Measurements from ENCODE around the gene ETV1.

ETV1 gene

GRCh38 chr7:13986208-13986607, 3.3 kb downstream of the ETV1 start:
- no peak for DNase-seq

GRCh38 chr7:13984831-13985685, 4.4 kb downstream of the ETV1 start:
- DNase-seq, result no peak

DNA sequence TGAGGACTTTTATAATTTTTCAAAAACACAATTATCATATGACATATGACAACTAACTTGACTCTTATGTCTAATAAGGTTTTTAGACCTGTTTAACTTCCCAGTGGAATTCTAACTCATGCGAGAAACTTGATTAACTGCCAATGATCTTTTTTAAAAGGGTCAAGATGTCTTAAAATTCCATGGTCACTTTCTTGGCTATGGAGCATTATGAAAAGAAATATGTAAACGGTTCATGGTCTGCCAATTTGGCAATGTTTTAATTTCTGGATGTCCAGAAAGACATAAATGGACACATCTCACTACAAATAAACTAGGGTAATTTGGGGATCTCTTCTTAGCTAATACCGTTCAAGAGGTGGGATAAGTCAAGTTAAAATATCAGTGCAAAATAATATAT, 5.4 kb downstream of the ETV1 start:
- no peak for DNase-seq

DNA sequence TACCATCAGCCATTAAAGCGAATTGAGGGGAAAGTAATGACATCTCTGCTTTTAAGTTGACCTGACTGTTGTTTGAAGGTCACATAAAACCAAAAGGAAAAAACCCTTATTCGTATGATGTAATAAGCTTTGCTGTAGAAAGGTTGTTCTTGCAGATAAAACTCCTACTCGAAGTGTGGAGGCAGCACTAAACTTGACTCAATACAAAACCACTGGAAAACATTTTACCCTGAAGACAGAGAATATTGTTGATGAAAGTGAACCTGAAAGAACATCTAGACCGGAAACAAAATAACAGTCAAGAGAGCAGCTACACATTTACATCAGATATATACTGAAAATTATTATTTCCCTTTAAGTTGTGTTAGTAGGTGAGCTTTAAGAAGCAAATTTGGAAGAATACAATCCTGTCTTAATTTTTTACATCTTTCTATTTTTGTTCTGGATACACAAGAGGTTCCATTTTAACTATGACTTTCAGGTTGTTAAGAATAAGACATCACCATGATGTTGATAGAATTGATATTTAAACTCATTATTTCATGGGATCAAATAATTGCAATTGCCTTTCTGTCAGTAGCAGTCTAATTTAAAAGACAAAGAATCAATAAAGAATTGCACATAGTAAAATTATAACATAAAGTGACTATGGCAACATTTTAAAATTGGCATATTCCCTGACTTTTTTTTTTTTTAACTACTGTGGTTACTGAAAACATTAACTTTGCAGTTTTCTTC, 6.4 kb downstream of the ETV1 start:
- DNase-seq, result no peak

GRCh38 chr7:13981070-13981469, 8.4 kb downstream of the ETV1 start:
- DNase-seq, result no peak

DNA sequence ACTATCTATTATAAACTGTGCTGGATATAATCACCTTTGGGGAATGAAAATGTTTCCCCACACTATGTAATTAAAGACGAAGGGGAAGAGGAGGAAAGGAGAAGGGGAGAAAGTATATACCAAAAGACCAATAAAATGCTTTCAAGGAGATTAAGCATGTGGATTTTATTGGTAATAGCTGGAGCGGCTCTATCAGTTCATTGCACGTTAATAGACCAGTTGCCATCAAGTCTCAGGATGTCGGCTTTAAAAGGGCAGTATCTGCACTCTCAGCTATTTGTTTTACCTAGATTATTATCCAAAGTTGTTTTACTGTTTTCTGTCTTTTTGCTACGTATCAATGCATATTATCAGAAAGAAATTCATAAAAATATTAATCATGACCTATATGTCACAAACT, 9.0 kb downstream of the ETV1 start:
- DNase-seq, result no peak

- DNase-seq, result no peak
Measured at GRCh38 chr7:13979671-13980435, 9.6 kb downstream of the ETV1 start.

DNA sequence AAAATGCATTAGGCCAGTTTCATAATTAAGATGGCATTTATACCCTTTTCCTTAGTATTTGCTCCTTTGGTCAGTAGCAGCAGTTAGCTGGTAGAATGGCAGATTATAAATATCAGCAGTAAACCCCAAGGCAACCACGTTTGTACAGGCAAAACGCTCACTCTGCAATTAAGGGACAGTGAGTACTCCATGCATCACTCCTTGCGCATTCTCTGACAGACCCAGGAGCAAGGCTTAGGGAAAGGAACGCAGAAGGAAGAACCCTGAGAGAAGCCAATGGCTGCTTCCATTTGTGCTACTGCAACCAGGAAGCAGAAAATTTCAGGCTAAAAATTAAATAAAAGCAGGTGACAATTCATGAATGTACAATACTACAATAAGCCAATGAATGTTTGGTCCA, 12.9 kb downstream of the ETV1 start:
- DNase-seq, result no peak

- no peak for DNase-seq
Measured at GRCh38 chr7:13965077-13965476, 24.4 kb downstream of the ETV1 start.

DNA sequence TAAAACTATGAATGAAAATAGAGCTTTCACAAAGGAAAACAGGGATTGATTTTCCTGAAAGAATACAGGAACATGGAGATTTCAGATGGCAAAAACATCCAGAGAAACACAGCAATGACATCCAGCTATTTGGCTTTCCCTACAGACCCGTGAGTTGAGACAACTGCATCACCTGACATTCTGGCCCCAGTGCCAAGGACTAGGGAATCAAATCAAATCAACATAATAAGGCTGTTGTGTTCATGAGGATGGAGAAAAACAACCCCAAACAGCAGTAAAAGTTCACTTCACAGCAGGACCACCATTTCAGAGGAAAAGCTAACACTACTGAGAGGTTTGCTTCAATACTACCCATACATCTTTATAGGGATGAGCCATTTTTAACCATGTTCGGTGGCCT, 25.5 kb downstream of the ETV1 start:
- DNase-seq, result no peak

DNA sequence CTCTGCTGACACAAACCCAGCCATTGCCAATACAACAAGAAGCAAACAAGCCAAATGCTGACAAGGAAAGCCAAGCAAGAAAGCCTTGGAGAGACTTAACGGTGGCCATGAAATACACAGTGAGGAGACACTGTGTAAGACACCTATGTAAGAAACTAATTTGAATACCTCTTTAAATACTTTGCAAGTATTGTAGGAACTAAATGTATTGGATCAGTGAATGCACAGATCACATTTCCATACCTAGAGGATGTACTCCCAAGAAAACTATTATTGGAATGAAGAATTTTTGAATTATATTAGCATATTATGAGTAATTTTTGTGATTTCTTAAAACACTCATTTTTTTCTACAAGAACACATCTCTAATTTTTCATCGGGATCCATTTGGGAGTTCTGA, 34.0 kb downstream of the ETV1 start:
- DNase-seq, result no peak

GRCh38 chr7:13953368-13953767, 36.1 kb downstream of the ETV1 start:
- DNase-seq, result no peak

DNA sequence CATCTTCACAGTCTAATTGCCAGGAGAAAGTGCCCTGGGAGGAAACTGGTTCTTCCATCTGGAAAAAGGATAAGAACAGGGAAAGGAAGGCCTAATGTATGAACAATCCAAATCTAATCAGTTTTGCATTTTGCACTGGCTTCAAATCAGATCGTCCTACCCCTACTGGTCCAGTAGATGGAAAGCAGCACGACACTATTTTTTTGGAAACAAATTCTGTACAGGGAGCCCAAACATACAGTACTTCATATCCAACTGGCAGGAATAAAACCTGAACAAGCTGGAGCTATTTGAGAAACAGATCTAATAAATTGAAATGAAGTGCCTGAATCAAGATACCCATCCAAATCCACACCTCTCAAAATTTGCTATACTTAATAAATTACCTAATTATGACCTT, 36.5 kb downstream of the ETV1 start:
- no peak for DNase-seq

- no peak for DNase-seq
Measured at GRCh38 chr7:13949939-13950338, 39.5 kb downstream of the ETV1 start.

- no peak for DNase-seq
Measured at GRCh38 chr7:13949445-13949844, 40.0 kb downstream of the ETV1 start.

GRCh38 chr7:13948019-13948801, 41.3 kb downstream of the ETV1 start:
- DNase-seq, result no peak

GRCh38 chr7:13947535-13947934, 41.9 kb downstream of the ETV1 start:
- DNase-seq, result no peak

DNA sequence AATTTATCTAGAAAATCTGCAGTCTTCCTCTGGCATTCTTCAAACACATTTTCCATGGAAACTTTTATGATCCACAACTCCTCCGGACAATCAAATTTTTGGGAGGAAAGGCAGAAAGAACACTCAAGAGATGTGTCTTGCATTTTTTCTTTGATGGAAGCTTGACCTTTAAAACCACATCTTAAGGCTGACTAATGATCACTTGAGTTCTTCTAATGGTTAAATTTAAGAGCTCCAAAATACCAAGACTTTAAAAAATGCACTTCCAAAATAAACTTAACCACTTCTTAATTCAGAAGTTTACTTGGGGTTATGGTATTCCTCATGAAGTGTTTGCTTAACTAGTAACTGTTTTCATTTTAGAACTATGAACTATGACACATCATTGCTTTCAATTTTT, 43.3 kb downstream of the ETV1 start:
- peak; percentile 39 for DNase-seq

DNA sequence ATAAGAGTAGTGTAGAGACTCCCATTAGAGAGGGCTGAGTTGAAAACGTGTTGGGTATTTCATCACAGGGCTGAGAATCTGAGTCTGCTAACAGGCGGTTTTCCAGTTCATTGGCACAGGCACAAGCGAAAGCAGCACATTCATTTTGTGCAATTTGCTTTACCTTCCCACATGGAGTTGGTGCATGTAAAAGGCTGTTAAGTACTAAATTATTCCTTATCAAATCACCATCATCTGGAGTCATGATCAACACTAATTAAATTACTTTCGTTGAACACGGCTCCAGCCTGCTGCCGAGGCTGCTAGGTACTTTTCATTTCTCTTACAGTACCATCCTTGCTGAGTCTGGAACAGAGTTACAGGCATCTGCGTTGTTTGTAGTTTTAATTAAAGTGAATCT, 43.8 kb downstream of the ETV1 start:
- DNase-seq, result peak; percentile 60

DNA sequence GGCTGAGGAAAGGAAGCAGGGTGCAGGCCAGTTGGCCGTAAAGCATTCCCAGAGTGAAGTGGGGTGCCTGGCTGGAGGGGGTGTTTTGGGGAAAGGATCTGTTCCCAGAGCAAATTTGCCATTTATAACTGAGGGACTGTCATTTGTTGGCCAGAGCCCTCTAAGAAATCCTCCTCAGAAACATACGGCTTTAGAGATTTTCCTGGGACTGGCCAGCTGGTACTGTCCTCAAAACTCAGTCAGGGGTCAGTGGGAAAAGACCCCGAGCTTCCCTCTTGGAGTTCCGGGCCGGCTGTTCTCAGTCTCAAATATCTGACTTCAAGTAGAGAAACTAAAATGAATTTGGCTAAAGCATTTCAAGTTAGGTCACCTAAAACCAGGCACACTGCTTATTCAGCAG, 55.9 kb downstream of the ETV1 start:
- DNase-seq, result no peak

- DNase-seq, result no peak
Measured at GRCh38 chr7:13933091-13933490, 56.4 kb downstream of the ETV1 start.

- no peak for DNase-seq
Measured at GRCh38 chr7:13932131-13932530, 57.3 kb downstream of the ETV1 start.

- DNase-seq, result no peak
Measured at GRCh38 chr7:13921062-13921461, 68.4 kb downstream of the ETV1 start.
